Medulla oblongata (tissue), 1 donor: ENCODE data around the gene ARL4D.
"Not testable (repeated sequence)": the region's sequence is repeated elsewhere in the genome, so short reads cannot be mapped to it uniquely, and the experiment has no call there.

ENCODE experiments used
- DNase-seq: peaks from one replicate; pipeline ENCODE4 v3.0.0-alpha.2; 2015; ENCODE audit errors: extremely low spot score

ARL4D gene

DNA sequence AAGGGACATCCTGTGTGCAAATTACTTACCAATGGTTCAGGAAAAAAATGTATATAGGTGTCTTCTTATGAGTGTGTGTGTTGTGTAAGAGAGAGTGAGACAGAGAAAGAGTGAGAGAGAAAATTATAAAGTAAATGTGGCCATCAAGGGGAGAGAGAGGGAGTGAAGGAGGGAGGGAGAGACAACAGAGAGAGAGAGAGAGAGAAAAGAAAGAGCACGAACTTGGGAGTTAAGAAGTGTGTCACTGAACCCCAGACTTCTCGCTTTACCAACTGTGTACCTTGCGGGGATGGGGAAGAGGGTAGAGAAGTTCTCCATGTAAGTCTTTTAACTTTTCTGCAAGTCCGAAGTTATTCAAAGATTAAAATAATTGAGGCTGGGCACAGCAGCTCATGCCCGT is 28.8 kb upstream of the ARL4D start:
- DNase-seq = no peak

DNA sequence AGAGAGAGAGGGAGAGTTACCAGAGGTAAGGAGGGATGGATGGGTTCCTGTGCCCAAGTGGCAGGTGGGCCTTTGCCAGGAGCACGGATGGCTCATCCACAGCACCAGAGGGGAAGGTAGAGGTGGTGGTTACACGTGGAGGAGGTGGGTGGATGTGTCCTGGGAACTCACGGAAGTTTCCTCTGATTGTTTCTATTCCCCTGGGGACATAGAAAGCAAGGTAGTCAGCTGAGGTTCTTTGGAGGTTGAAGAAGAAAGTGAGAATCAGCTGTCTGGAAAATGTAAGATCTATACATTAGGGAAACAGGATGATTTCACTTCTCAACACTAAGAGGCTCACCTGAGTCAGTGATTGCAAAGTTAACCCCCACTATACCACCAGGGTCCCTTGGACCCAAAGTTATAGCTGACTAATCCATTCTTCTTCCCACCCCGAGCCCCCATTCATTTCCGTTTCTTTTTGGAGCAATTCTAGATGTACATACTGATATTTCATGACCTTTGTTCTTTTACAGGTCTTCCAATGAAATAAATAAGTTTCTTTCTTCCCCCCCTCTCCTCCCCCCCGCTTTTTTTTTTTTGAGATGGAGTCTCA is 27.5 kb upstream of the ARL4D start:
- no peak for DNase-seq

DNA sequence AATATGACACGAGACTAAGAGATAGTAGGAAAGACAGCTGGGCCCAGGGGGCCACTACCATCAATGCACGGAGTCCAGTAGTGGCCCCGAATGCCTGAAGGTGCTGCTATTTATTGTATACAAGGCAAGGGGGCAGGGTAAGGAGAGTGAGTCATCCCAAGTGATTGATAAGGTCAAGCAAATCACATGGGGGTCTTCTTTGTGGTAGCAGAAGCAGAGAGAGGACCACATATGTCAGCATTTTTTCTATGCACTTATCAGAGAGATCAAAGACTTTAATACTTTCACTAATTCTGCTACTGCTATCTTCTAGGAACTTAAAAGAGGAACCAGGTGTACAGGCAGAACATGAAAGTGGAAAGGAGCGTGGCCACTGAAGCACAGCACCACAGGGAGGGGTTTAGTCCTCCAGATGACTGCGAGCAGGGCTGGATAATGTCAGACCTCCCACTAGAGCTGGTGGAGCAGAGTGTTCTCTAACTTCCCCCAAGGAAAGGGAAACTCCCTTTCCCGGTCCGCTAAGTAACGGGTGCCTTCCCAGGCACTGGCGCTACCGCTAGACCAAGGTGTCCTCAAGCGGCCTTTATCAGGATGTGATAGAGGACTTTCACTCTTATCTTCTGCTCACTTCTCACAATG is 26.4 kb upstream of the ARL4D start:
- no peak for DNase-seq

GRCh38 chr17:43373356-43373755 is 25.4 kb upstream of the ARL4D start:
- DNase-seq = no peak

DNA sequence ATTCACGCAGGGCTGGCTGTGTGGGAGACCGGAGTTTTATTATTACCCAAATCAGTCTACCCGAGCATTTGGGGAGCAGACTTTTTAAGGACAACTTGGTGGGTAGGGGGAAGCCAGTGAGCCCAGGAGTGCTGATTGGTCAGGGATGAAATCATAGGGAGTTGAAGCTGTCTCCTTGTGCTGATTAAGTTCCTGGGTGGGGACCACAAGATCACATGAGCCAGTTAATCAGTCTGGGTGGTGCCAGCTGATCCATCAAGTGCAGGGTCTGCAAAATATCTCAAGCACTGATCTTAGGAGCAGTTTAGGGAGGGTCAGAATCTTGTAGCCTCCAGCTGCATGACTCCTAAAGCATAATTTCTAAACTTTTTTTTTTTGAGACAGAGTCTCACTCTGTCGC is 22.9 kb upstream of the ARL4D start:
- not testable (repeated sequence) for DNase-seq

DNA sequence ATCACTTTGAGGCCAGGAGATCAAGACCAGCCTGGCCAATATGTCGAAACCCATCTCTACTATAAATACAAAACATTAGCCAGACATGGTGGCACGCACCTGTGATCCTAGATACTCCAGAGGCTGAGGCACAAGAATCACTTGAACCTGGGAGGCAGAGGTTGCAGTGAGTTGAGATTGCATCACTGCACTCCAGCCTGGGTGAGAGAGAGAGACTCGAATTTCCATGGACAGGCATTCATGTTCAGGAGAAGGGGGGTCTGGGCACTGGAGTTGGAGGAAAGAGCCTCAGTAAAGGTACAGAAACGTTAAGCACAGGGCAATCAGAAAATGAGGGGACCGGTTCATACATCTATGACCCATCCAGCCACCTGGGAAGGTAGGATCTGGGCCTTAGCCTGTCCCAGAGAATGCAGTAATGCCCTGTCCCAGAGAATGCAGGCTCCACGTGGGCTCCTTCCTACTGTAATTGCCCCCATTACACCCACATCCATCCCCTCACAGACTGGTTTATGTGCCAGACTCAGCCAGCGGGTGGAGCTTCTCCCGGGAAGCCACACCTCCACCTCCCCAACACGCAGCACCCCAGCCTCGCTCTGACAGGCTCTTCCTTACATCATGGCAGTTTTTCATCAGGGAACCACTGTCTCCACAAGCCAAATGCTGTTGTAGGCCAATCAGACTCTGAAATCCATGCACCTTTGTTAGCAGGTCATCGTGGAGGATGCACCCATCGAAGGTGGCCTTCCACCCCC is 21.6 kb upstream of the ARL4D start:
- no peak for DNase-seq

- DNase-seq = no peak
Measured at GRCh38 chr17:43378766-43379165, 20.0 kb upstream of the ARL4D start.

GRCh38 chr17:43380307-43380706 is 18.5 kb upstream of the ARL4D start:
- DNase-seq = no peak

DNA sequence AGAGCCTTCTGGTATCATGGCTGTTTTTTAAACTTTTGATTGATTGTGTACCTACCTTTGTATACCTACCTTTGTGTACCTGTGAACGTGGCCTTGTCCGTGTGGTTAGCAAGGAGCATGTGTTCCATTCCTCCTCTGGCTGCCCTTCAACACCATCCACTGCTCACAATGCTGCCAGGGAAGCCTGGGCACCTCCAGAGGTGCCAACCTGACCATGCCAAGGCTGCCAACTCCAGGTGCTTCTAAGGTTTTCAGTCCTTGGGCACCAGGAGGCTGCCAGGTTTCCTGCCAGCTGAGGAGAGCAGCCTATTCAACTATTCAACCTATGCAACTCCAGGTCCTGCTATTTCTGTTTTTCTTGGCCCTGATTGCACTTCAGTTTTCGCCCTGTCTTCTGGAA is 17.6 kb upstream of the ARL4D start:
- no peak for DNase-seq

DNA sequence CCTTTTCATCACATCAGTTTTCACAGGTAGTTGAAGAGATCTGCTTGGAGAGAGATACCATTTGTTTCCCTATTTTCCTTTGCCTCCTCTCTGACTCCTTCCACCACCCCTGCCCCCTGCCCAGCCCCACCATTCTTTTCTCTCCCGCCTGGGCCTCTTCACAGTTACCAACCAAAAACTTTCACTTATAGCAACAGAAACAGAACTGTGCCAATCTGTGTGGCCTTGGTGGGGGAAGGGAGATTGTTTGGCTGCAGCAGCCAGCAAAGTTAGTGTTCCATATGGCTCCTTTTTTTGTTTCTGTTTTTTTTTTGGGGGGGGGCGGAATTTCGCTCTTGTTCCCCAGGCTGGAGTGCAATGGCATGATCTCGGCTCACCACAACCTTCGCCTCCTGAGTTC is 17.2 kb upstream of the ARL4D start:
- DNase-seq = no peak

GRCh38 chr17:43382776-43383175 is 16.0 kb upstream of the ARL4D start:
- no peak for DNase-seq

DNA sequence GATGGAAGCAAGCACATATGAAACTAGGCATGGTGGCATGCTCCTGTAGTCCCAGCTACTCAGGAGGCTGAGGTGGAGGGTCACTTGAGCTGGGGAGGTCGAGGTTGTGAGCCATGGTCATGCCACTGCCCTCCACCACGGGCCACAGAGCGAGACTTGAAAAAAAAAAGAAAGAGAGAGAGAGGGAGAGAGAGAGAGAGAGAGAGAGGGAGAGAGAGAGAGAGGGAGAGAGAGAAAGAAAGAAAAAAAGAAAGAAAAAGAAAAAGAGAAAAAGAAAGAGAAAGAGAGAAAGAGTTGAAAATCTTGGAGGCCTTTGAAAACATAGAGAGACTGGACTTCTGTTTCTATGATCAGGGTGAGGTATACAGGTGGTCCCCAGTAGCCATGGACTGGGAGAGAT is 15.4 kb upstream of the ARL4D start:
- no peak for DNase-seq

GRCh38 chr17:43383826-43384475 is 14.8 kb upstream of the ARL4D start:
- DNase-seq = no peak

GRCh38 chr17:43384476-43384862 is 14.3 kb upstream of the ARL4D start:
- DNase-seq = no peak

DNA sequence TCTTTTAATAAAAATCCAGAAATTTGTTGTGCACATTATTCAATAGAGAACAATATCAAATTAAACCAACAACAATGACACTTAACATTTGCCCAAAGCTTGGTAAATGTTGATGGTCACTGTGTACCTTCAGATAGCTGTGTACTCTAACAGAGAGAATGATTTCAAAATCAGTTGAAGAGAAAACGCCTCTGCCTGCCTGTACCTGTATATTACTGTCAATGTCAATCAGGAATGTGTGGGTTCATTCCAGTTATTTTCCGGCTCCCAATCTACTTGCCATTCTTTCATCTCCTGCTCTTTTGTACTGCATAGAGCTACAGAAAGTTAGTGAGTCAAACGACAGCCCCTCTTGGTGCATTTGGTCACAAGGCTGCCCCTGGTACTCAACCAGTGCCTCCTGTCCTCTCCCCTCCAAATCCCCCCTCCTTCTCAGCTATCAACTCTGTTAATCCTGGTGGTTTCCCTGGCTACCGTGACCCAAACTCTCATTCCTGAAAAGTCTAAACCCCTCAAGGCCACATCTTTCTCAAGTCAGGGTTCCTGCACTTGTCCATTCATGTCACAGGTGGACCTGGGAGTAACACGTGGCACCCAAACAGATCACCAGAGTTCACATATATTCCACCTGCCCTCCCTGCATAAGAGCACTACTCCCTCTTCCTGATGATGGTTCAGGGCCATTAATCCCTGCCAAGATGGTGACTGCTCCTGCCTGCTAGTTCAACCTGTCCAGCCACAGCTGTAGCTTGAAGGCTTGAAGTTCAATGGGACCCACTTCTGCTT is 13.6 kb upstream of the ARL4D start:
- DNase-seq = no peak

DNA sequence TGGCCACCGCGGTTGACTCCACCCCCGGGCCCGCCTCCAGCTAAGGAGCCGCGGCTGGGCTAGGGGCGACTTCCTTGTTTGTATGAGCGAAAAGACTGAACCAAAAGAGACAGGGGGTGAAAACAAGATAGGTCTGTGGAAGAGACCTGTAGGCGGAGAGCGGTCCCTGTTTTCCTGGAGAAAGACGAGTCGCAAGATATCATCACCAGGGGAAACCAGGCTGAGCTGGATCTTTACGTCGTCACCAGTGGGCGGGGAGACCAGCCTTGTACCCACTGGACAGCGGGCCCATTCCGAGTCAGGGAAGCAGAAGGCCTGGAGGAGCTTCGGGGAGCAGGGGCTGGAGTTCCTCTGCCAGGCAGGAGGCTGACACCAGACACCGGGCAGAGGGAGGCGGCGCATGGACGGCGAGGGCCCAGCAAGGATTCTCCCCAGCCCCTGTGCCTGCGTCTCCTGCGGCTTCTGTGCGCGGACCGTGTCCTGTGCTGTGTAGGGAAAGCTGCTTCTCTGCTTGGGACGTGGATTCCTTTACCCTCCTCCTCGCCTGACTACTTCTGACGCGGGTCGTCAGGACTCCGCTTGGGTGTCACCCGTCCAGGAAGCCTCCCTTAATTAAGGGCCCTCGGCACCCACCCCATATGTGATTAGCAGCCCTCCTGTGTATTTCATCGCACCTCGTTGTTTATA is 10.3 kb upstream of the ARL4D start:
- peak; percentile 96 for DNase-seq

DNA sequence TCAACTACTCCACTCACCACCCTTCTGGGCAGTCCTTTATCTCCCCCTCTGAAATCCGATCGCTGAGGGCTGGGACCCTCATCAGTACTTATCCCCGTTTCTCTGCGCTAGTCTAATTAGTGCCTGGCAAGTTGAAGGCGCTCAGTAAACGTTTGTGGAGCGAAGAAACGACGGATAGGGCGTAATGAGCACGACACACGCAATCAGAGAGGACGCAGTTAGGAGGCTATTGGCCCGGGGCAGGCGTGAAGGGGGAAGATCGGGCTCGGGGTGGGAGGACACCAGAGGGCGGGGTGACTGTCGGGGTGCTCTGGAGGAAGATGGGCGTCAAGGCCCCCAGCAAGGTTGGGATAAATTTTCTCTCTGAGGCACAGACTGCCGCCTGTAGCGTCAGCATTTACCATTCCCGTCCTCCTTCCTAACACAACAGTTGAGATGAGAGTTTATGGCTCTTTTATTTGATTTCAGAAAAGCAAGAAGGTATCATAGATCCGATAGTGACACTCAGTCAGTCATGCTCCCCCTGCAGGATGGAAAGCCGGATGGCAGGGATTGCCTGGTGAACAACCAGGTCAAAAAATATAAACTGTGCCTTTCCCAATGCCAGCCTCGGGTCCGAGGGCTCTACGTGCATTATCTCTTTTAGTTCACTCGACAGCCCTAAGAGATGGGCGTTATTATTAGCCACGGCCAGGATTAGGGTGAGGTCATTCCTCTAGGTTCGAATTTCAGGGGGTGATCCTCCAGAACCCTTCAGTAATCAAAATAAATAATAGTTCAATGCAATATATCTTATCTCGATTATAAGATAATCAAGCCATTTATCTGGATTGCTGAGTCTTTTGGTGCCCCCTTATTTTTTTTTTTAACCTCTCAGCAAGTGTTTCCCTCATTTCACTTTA is 9.5 kb upstream of the ARL4D start:
- peak; percentile 90 for DNase-seq

DNA sequence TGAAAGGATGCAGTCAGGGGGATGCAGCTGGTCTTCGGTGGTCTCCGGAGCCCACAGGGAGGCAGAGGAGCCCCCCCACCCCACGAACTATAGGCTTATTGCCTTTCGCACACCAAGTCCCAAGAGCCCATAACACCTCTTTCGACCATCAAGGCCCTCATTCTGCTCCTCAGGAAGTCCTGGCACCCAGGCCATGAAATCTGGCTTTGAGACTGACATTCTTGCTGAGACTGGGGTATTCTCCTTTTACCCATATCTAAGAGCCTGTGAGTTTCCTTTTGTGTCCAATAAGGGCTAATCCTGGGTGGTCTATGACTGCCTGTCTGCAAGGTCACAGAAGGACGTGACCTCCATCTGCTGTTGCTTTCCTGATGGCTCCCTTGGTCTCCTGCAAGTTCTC is 6.4 kb upstream of the ARL4D start:
- DNase-seq = no peak

GRCh38 chr17:43393944-43394482 is 4.8 kb upstream of the ARL4D start:
- DNase-seq = peak; percentile 98

DNA sequence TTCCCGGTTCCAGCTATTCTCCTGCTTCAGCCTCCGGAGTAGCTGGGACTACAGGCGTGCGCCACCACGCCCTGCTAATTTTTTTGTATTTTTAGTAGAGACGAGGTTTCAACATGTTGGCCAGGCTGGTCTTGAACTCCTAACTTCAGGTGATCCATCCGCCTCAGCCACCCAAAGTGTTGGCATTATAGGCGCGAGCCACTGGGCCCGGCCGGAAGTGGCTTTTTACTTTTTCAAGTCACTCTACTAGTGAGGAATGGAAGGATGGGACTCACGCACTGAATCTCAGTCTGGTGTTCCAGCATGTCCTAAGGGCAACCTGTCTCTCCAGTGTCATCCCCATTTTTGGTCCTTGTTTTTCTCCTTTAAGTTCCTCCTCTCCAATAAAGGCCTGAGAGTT is 4.1 kb upstream of the ARL4D start:
- not testable (repeated sequence) for DNase-seq
